ENCODE measurements around the gene EXO1.

DNA sequence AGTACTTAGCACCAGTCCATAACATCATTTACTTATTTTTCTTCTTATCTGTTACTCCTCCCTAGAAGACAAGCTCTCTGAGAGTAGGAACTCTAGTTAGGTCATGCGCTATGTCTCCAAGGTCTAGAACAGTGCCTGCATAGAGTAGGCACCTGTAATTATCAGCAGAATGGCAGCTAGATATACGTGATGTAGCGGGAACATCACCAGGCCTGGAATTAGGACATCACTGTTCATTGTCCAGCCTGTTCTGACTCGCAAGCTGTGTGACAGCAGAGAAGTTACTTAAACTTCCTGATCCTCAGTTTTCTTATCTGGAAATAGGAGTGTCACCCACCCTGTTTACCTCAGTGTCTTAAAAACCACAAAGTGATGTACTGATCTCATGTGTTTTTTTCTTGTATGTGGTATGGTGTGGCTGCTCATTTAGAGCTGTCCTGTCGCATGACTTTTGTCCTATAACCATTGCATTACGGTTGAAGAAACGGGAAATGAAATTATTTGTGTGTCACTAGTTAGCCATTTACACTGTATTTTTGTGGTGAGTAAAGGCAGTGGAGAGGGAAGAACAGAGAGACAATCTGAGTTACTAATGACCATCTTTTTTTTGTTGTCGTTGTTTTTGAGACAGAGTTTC lies 37.1 kb upstream of the EXO1 start:
- TF ChIP-seq SMC3 (IDR thresholded peaks at IDR 0.05; ENCODE audit: low read depth, low read length) (no peak), GATA2 (CRISPR knock-in tag; IDR thresholded peaks at IDR 0.05) (no peak), JUND (IDR thresholded peaks at IDR 0.05) (no peak)
- TF ChIP-seq, protein P1, sequence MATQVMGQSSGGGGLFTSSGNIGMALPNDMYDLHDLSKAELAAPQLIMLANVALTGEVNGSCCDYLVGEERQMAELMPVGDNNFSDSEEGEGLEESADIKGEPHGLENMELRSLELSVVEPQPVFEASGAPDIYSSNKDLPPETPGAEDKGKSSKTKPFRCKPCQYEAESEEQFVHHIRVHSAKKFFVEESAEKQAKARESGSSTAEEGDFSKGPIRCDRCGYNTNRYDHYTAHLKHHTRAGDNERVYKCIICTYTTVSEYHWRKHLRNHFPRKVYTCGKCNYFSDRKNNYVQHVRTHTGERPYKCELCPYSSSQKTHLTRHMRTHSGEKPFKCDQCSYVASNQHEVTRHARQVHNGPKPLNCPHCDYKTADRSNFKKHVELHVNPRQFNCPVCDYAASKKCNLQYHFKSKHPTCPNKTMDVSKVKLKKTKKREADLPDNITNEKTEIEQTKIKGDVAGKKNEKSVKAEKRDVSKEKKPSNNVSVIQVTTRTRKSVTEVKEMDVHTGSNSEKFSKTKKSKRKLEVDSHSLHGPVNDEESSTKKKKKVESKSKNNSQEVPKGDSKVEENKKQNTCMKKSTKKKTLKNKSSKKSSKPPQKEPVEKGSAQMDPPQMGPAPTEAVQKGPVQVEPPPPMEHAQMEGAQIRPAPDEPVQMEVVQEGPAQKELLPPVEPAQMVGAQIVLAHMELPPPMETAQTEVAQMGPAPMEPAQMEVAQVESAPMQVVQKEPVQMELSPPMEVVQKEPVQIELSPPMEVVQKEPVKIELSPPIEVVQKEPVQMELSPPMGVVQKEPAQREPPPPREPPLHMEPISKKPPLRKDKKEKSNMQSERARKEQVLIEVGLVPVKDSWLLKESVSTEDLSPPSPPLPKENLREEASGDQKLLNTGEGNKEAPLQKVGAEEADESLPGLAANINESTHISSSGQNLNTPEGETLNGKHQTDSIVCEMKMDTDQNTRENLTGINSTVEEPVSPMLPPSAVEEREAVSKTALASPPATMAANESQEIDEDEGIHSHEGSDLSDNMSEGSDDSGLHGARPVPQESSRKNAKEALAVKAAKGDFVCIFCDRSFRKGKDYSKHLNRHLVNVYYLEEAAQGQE (IDR thresholded peaks at IDR 0.05; ENCODE audit: low read depth, low read length): no peak

All from SK-N-SH (cell line).